Measurements from ENCODE around the gene TLR8.

TLR8 gene

GRCh38 chrX:12966151-12966550 lies 59.7 kb downstream of the TLR8 start:
- DNase-seq (ENCODE audit: low read depth): no peak

- DNase-seq (ENCODE audit: low read depth): no peak
Measured at GRCh38 chrX:12967711-12968465, 61.5 kb downstream of the TLR8 start.

GRCh38 chrX:12970691-12971202 lies 64.3 kb downstream of the TLR8 start:
- no peak for DNase-seq (ENCODE audit: low read depth)

DNA sequence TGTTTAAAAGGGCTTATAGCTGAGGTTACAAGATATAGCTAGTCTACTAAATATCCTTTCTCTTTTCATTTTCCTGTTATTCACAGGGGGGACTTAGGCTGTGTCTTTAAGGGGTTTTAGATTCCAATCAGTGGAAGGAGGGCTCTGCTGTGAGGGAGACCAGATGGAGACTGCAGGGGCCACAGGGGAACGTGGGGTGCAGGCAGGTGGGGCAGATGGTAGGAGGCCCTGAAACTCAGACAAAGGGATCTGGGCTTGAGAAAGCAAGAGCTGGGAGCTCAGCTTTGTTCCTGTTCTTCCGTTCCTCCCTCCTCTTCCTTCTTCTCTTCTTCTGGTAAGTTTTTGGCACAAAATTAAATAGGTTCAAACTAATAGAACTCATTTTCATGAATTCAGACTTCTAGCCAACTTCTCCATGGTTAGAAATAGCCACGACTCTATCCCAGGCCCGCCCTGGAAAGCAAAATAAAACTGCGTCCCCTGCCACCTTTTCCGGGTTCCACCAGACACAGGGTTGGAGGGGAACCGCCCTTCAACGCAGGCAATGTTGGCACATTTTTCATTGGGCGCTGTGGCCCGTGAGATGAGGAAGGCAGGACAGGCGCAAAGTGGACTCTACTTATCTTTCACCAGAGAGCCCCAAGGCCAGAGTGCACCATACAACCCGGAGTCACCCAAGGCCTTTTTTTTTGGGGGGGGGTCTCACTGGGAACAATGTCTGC lies 65.0 kb downstream of the TLR8 start:
- no peak for DNase-seq (ENCODE audit: low read depth)

DNA sequence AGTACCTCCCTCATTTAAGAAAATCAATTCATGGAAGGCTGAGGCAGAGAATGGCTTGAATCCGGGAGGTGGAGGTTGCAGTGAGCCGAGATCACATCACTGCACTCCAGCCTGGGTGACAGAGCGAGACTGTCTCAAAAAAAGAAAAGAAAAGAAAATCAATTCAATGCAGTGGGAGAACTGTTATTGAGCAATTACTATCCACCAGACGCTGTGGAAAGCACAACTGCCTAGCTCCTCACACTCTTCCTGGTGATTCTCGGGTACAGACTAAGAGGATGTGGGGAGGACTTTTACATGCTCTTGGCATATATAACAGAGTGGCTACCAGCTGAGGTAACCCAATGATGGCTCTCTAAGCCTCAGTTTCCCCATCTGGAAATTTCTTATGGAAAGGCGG lies 65.8 kb downstream of the TLR8 start:
- DNase-seq (ENCODE audit: low read depth): no peak

Data from GM04503 (cell line).